Measurements from ENCODE around the gene MVD.
"Not testable (repeated sequence)": the region's sequence is repeated elsewhere in the genome, so short reads cannot be mapped to it uniquely, and the experiment has no call there.

The MVD gene

DNA sequence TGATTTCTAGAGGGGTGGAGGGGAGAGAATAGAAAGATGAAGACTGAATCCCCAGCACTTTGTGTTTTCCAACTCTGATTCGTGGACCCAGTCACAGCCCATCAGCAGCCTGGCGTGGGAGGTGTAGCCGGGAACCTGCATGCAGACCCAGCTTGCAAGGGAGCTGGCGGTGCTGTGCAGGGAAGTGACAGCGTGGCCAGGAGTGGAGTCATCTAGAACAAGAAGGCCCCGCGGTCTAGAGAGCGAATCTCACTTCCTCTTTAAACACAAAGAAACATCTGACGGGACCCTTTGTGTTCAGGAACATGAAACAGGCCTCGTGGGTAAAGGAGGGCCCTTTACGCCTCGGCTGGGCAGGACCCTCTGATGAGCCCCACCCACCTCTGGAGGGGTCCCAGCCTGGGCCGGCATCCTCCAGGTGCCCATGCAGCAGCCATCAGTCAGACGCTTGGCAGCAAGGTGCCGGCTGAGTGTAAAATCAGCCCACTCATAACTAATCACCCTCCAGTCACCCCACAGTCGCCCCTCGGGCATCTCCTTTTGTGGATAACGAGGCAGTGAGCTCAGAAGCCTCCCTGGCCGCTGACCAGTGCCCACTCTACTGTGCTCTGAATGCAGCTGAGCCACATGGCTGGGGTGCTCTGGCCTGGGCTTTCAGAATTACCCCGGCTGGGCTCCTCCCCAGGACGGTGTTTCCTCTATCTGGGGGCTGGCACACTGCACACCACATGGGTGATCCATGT, 19.0 kb upstream of the MVD start:
- DNase-seq (ENCODE audit: low read depth in 2 of 2) = peak in 1 of 2 donors; percentile 61

- no peak for DNase-seq (ENCODE audit: low read depth in 2 of 2)
Observed at GRCh38 chr16:88681084-88681680, 18.3 kb upstream of the MVD start.

DNA sequence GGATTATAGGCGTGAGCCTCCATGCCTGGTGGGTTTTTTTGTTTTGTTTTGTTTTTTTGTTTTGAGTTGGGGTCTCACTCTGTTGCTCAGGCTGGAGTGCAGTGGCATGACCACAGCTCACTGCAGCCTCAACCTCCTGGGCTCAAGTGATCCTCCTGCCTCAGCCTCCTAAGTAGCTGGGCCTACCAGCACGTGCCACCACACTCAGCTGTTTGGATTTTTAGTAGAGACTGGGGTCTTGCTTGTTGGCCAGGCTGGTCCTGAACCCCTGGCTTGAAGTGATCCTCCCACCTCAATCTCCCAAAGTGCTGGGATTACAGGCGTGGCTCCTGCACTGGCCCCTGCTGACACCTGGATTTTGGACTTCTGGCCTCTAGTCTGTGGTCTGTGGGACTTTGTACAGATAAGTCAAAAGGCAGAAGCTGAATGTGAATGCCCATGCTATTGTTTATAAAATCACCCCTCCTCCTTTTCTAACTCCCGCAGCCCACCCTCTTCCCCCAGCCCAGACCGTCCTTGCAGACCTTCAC, 17.7 kb upstream of the MVD start:
- no peak for DNase-seq (ENCODE audit: low read depth in 2 of 2)

- DNase-seq (ENCODE audit: low read depth in 2 of 2) = no peak
Observed at GRCh38 chr16:88678224-88678979, 15.5 kb upstream of the MVD start.

DNA sequence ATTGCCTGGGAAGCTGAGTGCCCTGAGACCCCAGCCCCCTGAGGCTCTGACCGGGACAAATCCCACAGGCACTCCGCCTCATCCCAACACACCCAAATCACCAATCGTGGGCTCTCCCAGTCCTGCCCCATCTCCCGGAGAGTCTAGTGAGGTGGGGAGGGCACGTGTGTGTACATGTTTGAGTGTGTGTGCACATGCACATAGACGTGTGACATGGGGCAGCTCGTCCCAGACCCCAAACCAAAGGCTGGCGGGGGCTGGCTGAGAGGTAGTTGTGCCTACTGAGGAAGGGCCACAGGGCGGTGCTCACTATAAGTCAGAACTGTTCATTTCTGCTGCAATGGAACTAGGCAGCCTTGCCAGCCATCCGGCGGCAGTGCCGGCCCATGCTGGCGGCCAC, 14.8 kb upstream of the MVD start:
- DNase-seq (ENCODE audit: low read depth in 2 of 2) = no peak

DNA sequence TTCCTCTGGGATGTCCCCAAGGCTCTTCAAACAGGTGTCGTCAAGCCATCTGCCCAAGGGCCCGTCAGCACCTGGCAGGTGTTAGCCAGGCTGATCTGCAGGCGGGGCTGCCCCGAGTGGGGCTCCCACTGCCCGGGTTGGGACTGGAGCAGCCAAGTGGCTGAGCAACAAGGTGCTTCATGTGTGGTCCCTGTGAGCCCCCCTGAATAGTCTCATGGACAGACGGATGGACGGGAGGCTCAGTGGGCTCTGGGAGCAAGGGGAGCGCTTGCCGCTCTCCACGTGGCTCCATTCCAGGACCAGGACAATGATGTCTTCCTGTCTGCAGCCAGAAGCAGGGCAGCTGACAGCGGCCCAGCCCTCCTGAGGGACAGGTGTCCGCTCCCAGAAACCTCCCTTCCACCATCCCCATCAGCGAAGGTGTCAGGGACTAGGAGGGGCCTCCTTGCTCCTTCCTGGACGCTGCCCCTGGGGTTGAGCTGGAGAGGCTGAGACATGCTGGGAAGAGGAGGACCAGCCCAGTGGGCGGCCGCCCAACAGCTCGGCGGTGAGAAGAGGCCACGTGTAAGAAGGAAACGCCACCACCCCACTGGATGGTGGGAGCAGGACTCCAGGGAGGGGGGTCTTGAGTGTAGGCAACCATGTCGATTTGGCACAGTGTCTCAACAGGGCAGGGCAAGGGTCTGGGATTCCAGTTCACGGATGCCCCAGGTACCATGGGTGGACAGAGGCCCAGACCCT, 13.8 kb upstream of the MVD start:
- DNase-seq (ENCODE audit: low read depth in 2 of 2) = no peak

DNA sequence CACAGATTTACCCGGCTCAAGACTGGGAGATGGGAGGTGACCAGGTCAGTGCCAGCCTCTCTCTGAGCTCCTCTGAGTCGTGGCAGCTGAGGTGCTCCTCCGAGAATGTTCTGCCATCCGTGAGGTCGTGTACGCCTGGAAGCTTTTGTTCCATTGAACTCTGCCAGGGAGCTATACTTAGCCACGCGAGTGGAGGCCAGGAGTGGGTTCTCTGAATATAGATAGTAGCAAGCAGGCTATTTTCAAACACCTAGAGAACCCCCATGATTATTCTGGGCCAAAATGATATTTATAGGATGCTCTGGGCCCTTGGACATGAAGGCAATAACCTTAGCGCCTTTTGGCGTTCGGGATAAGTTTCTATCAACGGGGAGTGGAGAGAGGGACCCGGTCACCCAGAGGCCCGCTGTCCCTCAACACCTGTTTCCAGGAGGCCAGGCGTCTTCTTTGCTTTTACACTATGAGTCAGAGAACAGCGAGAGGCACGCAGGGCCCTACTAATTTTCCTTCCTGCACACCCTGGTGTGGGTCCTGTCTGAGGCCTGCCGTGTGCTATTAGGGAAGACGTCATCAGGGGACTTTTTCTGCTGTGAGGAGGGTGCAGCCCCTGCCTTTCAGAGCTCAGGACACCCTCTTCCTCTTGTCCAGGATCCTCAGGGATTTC, 11.0 kb upstream of the MVD start:
- no peak for DNase-seq (ENCODE audit: low read depth in 2 of 2)

GRCh38 chr16:88672776-88673175, 9.9 kb upstream of the MVD start:
- no peak for DNase-seq (ENCODE audit: low read depth in 2 of 2)

DNA sequence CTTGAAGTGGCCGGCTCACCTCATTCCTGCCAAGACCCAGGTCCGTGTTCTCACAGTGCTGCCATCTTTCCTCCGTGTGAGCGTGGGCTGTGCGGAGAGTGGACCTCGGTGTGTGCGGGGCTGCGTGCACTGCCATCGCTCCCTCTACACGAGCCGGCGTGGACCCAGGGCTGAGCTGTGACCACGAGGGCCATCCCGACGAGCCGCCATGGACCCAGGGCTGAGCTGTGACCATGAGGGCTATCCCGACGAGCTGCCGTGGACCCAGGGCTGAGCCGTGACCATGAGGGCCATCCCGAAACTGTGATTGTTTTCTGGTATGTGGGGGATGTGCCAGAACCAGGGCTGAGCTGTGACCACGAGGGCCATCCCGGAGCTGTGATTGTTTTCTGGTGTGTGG, 8.9 kb upstream of the MVD start:
- no peak for DNase-seq (ENCODE audit: low read depth in 2 of 2)

DNA sequence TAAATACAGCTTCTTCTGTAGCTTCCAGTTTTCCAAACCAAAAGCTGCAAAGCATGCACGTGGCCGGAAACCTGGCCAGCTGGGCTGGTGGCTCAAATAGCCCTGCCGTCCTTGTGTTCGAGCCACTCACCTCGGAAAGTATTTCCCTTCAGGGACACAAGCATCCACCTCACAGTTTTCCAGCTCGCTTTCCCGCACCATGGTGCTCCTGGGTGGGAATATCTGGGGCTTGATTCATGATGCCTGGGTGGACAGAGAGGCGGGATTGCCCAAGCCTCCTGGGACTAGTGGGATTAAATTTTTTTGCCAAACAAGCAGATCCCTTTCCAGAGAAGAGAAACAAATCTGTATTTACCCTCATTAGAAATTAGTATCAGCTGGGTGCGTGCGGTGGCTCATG, 7.1 kb upstream of the MVD start:
- no peak for DNase-seq (ENCODE audit: low read depth in 2 of 2)

- not testable (repeated sequence) for DNase-seq (ENCODE audit: low read depth in 2 of 2)
Observed at GRCh38 chr16:88669493-88669892, 6.6 kb upstream of the MVD start.

GRCh38 chr16:88667461-88667860, 4.6 kb upstream of the MVD start:
- no peak for DNase-seq (ENCODE audit: low read depth in 2 of 2)

DNA sequence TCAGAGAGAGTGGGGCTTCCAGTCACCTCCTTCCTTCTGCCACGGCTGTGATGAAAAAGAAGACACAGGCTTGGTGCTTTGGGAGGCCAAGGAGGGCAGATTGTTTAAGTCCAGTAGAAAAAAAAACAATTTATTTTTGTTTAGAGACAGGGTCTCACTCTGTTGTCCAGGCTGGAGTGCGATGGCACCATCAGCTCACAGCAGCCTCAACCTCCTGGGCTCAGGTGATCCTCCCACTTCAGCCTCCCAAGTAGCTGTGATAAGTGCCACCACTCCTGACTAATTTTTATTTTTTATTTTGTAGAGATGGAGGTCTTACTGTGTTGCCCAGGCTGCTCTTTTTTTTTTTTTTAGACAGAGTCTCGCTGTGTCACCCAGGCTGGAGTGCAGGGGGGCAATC, 2.7 kb upstream of the MVD start:
- DNase-seq (ENCODE audit: low read depth in 2 of 2) = no peak

- DNase-seq (ENCODE audit: low read depth in 2 of 2) = no peak
Observed at GRCh38 chr16:88665148-88665547, 2.3 kb upstream of the MVD start.

DNA sequence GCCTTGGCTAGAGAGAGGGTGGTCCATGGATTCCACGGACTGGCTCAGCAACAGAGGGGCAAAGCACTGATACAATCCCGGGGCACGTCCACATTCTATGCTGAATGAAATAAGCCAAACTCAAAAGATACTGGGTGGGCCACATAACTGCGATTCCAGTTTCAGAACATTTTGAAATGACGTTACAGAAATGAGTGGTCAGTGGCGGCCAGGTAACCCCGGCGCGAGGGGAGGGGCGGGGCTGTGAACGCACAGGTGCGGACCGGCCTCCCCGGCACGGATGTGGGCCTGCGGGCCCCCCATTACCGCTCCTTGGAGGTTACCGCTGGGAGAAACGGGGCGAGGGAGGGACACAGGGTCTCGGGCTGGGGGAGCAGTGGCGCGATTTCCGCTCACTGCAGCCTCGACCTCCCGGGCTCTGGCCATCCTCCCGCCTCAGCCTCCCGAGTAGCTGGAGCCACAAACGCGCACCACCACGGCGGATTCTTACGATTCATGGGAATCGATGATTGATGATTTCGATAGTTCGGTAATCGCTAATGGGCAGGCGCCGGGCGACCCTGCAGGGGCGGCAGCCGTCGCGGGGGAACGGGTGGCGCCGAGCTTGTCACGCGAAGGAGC, 559 bp downstream of the MVD start:
- DNase-seq (ENCODE audit: low read depth in 2 of 2) = no peak

- DNase-seq (ENCODE audit: low read depth in 2 of 2) = no peak
Observed at GRCh38 chr16:88661468-88661867, 1.4 kb downstream of the MVD start.

DNA sequence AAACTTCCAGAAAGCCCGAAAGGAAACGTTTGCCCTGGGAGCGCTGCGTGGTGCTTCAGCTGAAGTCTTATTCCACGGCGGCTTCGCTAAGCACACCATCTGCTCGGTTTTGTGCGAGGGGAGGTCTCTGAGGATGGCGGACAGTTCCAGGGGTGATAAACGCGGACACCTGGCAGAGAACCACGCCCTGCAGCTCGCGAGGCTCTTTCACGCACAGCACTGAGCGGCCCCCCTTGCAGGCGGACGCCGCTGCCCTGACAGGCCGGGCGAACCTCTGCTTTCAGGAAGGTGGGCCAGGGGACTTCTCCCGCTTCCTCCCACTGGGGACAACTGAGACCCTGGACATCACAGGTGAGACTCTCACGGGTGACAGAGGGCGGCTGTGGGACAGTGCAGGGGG, 3.7 kb downstream of the MVD start:
- DNase-seq (ENCODE audit: low read depth in 2 of 2) = no peak

DNA sequence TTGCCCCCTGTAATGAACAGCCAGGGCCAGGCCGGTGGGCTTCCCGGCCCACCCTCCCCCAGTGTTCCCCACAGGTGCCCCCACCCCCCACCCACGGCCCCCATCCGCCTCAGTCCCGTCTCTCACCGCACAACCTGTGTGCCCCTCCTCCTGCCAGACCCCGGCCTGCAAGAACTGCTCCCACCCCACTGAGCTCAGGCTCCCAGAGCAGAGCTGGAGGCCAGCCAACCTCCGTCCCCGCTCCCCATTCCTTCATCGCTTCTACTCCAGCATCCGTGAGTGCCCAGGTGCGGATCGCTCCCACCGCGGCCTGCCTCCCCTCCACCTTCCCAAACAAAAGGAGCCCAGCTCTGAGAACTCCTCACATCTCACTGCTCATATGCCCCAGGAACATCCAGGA, 4.2 kb downstream of the MVD start:
- no peak for DNase-seq (ENCODE audit: low read depth in 2 of 2)

GRCh38 chr16:88657371-88657770, 5.5 kb downstream of the MVD start:
- DNase-seq (ENCODE audit: low read depth in 2 of 2) = no peak

DNA sequence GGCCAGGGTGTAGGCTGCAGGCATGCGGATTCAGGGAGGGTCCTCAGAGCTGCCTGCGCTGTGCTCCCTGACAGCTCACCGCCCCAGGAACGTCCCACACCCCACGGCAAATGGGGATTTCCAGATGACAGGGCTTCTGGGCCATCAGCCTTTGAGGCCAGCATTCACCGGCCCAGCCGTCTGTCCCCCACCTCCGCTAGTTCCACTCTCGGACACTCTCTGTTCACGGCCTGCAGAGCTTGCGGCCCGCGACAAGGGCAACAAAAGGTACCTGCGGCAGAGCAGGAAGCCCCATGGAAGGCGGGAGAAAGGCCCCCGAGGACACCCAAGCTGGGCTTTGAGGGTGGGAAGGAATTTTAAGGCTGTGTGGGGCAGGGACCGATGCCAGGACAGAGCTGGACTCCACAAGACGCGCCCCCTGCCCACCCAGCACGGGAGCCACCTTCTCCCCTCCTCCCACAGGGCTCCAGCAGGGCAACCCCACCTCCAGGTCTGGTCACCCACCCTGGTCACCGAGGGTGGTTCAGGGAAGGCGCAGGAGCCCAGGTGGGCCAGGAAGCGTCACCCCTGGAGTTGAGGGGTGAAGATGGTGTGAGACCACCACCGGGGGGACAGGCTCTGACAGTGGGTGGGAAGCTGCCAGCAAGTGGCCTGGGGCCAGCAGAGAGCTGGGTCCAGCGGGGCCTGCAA, 6.5 kb downstream of the MVD start:
- DNase-seq (ENCODE audit: low read depth in 2 of 2) = no peak

All from activated CD4-positive, alpha-beta T cell treated with anti-CD3 and anti-CD28 coated beads for 24 hours (primary cell).